Mammary epithelial cell (primary cell): ENCODE data around the gene NTPCR.

Source experiments
- EZH2 ChIP-seq: IDR thresholded peaks from 2 replicates; pipeline ENCODE4 v1.6.1; 2012; ENCODE audit warnings: low read length, inconsistent platforms, borderline replicate concordance
- TF ChIP-seq, protein P1 (sequence below), 2 donors: IDR thresholded peaks in 1 of 2; conservative IDR thresholded peaks in 1 of 2; 2 replicates each; pipeline ENCODE4 v1.5.1; 2011 to 2012; ENCODE audit warnings: inconsistent platforms in 2 of 2, low read length in 2 of 2, mild to moderate bottlenecking in 2 of 2, control low read depth in 1 of 2, low read depth in 1 of 2; ENCODE audit not compliant: insufficient read depth in 1 of 2; ENCODE audit errors: extremely low read depth in 1 of 2

DNA sequence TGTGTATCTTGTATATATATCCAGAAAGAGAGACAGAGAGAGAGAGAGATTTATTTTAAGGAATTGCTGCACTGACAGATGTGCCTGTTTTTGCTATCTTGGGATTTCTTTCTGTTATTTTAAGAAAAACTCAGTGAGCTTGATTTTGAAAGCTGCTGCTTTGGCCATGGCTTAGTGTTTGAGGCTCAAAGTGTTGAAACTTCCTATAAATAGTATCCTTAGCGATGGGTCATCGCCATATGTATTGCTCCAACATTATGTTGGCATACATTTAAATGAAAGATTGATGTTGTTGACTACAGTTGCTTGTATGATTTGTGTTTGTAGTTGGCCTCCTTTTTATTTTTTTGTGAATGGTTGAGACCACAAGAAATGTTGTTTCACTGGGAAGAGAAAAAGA, 29.0 kb upstream of the NTPCR start:
- TF ChIP-seq, protein P1, sequence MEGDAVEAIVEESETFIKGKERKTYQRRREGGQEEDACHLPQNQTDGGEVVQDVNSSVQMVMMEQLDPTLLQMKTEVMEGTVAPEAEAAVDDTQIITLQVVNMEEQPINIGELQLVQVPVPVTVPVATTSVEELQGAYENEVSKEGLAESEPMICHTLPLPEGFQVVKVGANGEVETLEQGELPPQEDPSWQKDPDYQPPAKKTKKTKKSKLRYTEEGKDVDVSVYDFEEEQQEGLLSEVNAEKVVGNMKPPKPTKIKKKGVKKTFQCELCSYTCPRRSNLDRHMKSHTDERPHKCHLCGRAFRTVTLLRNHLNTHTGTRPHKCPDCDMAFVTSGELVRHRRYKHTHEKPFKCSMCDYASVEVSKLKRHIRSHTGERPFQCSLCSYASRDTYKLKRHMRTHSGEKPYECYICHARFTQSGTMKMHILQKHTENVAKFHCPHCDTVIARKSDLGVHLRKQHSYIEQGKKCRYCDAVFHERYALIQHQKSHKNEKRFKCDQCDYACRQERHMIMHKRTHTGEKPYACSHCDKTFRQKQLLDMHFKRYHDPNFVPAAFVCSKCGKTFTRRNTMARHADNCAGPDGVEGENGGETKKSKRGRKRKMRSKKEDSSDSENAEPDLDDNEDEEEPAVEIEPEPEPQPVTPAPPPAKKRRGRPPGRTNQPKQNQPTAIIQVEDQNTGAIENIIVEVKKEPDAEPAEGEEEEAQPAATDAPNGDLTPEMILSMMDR (conservative IDR thresholded peaks at IDR 0.05 in 1 of 2, IDR thresholded peaks at IDR 0.05 in 1 of 2; ENCODE audit: extremely low read depth in 1 of 2, insufficient read depth in 1 of 2, low read depth in 1 of 2, low read length in 2 of 2) = no peak
- TF ChIP-seq EZH2 = no peak
